GM21381 (cell line): ENCODE data around the gene C2CD4C.
"Not testable (repeated sequence)": the region's sequence is repeated elsewhere in the genome, so short reads cannot be mapped to it uniquely, and the experiment has no call there.

Source experiments
- ATAC-seq: cut with Tn5 transposase; IDR thresholded peaks from one replicate; pipeline ENCODE4 v1.9.1; 2021; ENCODE audit warnings: mild to moderate bottlenecking, moderate library complexity; ENCODE audit not compliant: unreplicated experiment

Gene C2CD4C

DNA sequence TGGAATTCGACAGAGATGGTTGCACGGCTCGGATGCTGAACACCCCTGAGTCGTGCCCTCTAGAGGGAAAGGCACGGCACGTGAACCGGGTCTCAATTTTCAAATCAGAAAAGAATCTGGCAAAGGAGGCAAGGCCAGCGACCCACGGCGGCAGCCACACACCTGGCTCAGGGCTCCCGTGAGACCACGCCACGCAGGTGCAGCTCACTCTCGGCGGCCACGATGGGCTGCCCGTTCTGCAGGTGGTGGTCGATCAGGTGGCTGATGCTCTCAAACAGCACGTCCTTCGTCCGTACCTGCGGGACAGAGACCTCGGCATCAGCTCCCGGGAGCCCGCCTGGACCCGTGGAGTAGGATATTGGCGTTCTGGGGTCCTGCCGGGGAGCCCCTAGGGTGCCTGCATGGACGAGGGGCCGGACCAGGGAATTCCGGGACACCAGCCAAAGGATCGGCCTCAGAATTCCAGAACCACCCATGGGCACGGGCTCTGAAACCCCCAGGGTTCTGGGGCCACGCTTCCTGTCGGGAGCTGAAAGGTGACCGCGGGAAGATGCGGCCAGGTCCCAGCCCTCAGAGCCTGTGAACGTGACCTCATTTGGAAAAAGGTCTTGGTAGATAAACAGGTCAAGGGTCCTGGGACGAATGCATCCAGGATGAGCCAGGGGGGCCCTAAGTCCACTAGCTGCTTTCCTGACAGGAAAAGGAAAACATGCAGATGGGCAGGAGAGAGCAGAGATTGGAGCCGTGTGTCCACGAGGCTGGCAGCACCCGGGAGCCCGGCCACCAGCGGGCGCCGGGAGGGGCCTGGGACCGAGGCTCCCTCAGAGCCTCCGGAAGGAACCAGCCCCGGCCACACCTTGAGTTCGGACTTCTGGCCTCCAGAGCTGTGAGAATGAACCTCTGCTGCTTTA lies 10.1 kb upstream of the C2CD4C start:
- ATAC-seq, result no peak

DNA sequence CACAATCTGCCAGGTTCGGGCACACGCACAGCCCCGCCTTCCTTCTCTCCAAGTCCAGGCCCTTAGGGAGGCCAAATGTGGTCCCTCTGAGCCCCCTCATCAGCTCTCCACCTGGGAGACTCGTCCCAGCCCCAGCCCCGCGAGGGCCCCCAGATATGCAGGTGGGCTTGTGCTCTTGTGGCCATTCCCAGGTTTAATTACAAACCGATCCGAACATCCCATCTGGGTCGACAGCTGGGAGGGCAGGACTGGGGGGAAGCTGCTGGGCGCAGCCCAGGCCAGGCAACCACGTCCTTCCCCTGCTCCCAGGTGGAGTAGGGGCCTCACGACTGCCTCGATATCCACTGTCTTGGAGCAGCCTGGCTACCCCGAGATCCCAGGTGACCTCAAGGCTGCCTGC lies 7.5 kb upstream of the C2CD4C start:
- no peak for ATAC-seq

- ATAC-seq, result no peak
These were observed 6.3 kb upstream of the C2CD4C start for GRCh38 chr19:415292-415691.

- no peak for ATAC-seq
These were observed 4.9 kb upstream of the C2CD4C start for GRCh38 chr19:413756-414420.

GRCh38 chr19:412356-413355 lies 3.7 kb upstream of the C2CD4C start:
- no peak for ATAC-seq

- no peak for ATAC-seq
These were observed 2.9 kb upstream of the C2CD4C start for GRCh38 chr19:411723-412355.

DNA sequence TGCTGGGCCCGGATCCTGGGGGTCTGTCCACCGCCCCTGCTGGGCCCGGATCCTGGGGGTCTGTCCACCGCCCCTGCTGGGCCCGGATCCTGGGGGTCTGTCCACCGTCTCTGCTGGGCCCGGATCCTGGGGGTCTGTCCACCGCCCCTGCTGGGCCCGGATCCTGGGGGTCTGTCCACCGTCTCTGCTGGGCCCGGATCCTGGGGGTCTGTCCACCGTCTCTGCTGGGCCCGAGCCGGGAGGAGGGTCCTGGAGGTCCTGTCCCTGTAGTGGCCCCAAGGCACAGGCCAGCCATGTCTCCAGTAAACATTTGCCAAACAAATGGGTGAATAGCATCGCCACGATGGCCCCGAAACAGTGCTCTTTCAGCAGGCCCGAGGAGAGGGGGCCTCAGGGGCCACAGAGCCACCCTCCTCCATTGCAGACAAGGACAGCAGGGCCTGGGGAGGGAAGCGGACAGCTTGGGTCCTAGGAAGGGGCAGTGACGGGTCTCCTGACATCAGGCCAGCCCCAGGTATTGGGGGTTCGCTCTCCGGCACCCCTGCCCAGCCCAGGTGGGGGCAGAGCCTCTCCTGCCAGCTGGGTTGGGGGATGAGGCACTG lies 2.3 kb upstream of the C2CD4C start:
- not testable (repeated sequence) for ATAC-seq

- ATAC-seq, result no peak
These were observed 1.4 kb upstream of the C2CD4C start for GRCh38 chr19:410243-410781.

GRCh38 chr19:409516-410242 lies 732 bp upstream of the C2CD4C start:
- no peak for ATAC-seq

DNA sequence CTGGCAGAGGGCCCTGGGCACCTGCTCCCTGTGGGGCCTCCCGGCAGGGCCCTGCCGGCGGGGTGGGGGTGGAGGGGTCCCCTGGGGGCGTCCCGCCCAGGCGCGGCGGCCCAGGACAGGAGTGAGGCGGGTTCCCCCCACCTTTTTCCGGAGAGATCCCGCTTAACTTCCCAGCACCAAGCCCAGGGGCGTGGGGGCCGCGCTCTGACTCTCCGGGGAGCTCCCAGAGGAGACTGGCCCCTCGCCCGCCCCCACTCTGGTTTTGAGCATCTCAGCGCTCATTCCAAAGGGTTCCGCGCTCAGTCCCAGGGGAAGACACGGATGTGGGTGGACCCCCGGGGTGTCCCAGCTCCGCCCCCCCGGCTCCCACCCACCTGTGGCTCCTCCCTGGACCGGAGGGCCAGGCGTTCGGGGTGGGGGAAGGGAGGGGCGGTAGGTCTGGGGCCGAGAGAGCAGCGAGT lies 476 bp downstream of the C2CD4C start:
- no peak for ATAC-seq

DNA sequence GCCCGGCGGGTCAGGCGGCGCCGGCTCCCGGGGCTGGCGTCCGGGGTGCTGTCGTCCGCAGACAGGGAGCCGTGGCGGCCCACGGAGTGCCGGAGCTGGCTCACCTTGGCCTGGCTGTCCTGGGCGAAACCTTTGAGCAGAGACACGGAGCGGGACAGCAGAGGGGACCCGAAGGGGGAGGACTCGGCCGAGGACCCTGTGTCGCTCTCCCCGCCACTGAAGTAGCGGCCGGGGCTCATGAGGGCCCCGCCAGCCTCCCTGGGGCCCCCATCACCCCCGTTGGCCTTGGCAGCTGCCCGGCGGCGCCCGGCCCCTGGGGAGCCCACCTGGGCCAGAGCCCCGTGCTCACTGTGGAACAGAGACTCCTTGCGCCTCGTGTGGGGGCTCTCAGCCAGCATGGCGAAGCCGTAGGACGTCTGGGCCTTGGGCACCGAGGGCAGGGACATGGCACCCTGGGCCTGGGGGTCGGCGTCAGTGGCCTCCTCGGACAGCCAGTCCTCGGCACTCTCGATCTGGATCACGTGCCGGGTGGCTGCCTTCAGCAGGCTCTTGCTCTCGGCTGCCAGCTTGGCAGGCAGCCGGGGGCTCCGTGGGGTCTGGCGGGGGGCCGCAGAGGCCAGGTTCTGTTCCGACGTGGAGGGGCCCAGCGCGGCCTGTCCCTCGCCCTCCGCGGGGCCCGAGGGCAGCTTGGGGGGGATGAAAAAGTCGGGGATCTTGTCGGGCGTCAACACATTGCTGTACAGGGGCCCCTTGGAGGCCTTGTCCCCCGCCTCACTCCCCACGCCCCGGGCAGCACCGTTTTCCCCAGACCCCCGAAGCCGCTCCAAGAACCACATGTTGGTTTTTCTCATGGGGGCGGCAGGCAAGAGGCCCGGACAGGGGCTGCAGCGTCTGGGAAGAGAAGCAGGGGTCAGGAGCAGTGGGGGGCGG lies 1.2 kb downstream of the C2CD4C start:
- ATAC-seq, result no peak

DNA sequence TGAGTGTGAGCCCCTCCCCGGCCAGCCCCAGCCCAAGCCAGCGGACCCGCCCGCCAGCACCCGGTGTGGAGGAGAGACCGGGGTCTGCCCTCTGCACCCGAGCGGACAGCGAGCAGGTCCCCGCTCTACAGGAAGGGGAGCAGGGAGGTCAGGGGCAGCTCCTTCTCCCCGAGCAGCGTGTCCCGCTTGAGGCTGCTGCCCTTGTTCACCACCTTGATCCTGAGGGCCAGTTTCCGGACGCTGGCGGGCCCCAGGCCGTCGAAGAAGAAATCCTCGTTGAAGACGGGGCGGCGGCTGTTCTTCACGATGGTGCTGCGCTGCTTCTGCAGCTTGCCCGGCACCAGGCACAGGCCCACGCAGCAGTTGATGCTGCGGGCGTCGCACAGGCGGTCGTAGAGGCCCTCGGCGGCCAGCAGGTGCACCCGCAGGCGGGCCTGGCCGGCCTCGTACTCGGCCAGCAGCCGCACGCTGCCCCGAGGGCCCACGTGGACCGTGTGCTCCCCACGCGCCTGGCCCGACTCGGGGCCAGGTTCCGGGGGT lies 1.9 kb downstream of the C2CD4C start:
- no peak for ATAC-seq

DNA sequence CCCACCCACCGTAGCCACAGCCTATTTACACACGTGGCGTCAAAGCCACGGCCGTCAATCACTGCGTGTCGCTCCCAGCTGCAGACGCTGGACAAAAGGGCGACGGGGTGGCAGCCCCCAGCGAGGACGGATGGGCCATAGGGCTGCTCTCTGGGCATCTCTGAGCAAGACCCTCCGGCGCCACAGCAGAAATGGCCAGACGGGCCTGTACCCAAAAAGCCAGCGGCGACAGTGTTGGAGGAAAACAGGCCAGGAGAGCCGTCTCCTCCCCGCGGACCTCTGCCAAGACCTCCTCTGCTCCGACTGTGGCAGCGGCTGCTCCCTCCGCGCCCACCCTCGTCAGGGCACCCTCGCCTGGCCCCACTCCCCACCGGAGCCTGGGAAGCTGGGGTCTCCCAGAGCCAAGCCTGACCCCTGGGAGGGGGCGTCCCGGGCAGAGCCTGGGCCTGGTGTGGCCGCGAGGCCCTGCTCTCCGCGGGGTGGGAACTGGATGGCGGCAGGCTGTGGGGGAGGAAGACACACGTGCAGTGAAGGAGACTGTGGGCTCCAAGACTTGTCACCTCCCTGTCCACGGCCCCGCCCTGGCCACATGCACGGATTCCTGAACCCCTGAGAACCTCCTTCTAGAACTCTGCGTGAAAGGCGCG lies 2.7 kb downstream of the C2CD4C start:
- ATAC-seq, result no peak

- ATAC-seq, result no peak
These were observed 3.6 kb downstream of the C2CD4C start for GRCh38 chr19:405121-405965.

- no peak for ATAC-seq
These were observed 5.5 kb downstream of the C2CD4C start for GRCh38 chr19:403221-404027.

- ATAC-seq, result no peak
These were observed 6.2 kb downstream of the C2CD4C start for GRCh38 chr19:402786-403185.
